ENCODE results near the gene OASL.
"Not testable (repeated sequence)": the region's sequence is repeated elsewhere in the genome, so short reads cannot be mapped to it uniquely, and the experiment has no call there.

Gene OASL, protein sequence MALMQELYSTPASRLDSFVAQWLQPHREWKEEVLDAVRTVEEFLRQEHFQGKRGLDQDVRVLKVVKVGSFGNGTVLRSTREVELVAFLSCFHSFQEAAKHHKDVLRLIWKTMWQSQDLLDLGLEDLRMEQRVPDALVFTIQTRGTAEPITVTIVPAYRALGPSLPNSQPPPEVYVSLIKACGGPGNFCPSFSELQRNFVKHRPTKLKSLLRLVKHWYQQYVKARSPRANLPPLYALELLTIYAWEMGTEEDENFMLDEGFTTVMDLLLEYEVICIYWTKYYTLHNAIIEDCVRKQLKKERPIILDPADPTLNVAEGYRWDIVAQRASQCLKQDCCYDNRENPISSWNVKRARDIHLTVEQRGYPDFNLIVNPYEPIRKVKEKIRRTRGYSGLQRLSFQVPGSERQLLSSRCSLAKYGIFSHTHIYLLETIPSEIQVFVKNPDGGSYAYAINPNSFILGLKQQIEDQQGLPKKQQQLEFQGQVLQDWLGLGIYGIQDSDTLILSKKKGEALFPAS

DNA sequence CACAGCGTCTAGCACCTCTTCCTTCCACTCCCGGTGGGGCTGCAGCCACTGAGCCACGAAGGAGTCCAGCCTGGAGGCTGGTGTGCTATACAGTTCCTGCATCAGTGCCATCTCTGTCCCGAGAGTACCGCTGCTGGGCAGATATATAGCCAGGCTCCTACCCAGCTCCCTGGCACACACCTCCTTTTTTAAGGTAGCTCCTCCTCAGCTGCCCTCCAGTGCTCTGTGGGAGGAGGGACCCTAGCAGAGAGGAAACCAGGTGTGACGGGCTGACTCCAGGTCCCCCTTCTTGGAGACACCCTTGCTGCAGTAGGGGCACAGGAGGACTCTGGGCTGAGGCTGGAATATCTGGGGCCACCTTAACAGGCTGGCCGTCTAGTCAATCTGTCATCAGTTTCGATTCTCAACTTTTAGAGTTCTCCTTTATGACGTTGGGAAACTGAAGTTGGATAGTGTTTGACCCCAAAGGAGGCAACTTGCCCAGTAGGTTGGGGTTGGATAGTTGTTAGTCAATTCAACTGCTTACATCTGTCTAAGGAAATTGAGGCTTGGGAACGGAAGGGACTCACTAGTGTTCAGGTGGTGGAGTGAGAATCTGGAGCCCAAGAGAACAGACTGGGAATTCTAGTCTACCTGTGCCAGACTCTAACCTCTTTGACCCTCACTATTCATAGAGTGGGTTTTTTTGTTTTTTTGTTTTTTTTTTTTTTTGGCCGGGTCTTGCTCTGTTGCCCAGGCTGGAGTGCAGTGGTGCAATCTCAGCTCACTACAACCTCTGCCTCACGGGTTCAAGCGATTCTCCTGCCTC lies at the start of gene OASL:
Gene OASL (minus strand): TSS at position 386 of the 808 bp plus-strand sequence. CDS start 275 bp downstream, at position 111.
- peak; percentile 84 for DNase-seq

DNA sequence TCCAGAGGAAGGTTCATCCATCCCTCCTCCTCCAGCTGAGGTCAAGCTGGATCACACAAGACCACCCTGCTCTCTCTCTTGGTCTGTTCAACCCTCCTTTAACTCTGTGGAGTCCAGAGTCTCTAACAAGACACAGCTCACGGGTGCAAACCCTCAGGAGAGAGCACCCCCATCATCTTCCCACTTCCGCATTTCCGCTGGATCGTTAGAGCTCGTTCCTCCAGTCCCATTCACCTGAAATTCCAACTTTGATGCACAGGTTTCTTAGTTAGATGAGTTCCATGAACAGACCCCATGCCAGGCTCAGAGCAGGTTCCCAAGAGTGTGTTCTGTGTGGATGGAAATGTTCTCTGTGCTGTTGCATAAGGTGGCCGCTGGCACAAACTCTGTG lies 49.1 kb upstream of the OASL start:
- DNase-seq, result no peak

DNA sequence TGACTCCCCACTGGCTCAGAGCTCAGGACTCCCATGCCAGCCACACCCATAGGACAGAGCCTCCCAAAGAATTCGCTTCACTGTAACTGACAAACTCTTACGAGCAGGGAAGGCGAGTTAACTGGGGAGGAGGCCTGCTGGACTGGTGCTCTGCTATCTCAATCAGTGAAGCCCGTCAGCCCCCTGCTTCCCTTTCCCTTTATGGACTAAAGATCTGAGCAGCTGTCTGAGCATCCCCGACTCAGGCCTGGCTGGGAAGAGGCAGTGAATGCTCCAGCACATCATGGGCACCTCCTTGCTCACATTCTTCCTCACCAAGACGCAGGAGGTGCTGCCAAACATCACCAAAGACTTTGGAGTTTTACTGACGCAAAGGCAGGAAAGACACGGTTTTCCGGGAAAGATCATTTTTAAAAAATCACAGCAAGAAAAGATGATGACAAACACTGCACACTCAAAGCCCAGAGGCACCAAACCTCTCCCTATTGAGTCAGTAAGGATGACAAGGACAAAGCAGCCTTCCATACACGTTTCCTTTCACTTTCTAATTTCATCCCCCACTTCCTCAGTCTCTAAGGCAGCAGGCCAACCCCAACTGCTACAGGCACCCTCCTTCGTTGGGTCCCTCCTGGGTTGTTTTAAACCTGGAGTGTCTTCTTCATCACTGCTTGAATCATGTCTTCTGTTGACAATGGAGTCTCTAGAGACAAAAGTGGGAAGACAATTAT lies 48.6 kb upstream of the OASL start:
- DNase-seq, result peak; percentile 14

DNA sequence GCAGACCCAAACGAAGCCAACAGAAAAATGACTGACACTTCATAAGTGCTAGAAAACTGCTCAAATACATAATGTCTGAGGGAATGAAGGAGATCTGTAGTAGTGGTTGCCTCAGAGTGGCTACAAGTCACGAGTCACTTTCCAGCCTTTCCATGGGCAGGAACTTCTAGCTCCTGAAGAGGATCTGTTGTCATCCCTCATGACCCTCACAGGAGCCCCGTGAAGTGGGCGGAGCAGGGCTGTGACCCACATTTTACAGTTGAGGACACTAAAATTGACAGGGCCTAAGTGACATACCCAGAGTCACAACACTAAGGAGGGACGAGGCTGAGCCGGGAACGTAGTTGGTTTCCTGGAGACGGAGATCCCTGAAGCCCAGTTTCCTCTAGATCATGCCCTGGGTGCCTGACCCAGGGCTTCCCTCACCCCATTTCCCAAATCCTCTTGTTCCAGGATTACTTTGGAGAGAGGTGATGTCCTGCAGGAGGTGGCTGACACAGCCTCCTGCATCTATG lies 47.8 kb upstream of the OASL start:
- DNase-seq, result no peak

DNA sequence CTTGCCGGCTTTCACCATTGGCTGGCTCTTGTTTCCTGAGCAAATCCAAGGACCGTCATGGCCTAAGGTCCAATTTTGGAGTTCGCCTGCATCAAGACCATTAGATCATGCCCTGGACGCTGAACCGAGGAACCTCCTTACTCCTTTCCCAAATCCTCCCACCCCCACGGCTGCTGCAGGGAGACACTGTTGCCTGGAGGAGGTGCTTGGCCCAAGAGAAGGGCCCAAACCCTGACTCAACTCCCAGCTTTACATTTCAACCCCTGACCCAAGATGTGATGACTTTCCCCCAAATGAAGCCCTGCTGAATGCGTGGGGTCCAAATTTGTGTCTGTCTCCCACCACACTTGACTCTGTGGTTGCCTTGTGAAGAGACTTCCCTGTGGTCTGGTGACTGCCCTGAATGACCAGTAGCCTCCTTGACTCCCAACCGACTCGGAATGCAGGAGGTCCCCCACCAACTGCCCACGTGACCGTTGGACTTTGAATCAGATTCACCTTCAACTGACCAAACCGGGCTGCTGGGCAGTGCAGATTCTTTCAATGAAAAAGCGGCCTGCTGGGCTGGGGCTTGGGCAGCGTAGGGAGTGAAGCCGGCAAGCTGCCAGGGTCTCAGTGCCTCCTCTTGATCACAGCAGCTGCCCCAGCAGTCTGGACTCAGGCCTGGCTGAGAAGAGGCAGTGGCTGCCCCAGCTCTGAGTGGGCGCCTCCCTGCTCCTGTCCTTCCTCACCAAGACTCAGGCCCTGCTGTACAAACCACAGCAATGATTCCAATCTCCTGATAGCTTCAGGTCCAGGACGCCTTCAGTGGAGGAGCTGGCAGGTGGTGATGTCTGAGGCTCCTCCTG lies 46.7 kb upstream of the OASL start:
- no peak for DNase-seq

DNA sequence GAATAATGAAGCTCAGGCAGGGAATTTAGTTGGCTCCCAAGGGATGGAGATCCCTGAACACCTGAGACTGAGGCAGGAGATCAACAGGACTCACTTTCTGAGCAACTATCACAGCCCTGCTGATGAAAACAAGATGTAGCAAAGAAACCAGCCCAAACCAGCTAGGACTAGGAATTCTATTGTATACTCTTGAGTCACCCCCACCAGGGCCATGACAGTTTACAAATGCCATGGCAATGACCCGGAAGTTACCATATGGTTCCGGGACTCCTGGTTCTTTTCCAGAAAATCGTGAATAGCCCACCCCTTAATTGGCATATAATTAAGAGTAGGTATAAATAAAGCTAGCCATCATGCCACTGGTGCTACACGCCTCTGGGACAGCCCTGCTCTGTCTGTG lies 46.0 kb upstream of the OASL start:
- DNase-seq, result no peak

DNA sequence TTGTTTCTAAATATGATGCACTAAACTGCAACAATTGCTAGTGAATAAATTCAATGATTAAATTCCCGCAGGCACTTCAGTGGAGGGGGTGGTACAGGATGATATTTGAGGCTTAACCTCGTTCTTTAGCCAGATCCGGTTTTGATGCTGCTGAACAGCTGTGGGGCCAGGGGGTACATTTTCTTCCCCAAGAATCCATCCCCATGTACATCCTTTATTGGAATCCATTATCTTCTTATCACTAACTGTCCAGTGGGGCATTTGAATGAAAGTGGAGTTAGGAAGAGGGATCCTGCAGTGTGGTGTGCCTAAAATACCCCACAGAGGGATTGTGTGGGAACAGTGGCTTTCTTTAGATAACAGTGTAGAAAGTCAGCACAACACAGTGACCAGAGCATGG lies 45.2 kb upstream of the OASL start:
- no peak for DNase-seq

DNA sequence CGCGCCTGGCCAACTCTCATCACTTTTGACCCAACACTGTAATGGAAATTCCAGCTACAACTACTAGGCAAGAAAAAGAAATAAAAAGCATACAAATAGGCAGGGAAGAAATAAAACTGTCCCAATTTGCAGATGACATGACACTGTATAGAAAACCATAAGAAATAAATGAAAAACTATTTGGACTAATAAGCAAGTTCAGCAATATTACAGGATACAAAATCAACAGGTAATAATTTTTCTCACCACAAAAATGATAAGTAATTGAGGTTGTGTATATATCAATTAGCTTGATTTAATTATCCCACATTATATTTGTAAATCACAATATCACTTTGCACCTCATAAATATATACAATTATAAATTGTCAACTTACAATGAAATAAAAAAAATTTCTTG lies 41.9 kb upstream of the OASL start:
- DNase-seq, result no peak

DNA sequence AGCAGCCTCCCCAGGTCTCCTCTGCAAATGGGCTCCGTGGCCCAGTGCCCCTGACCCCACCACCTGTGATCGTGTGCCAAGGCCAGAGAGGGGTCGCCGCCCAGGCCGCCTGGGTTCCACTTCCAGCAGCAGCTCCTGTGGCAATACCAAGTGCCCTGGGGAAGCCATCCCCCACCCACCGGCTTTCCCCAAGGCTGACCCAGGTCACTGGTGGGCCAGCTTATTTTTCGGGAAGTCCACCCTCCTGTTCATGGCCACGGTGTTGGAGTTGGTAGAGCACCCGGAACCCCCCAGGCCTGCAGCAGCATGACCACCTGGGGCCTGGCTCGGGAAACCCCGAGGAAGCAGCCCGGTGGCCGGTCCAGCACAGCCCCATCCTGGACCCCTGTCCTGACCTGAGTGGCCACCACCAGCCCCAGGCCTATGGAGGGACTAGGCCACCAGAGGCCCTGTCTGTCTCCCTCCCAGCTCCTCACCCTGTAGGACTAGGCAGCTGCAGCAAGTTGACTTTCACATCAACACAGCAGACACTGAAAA lies 40.8 kb upstream of the OASL start:
- no peak for DNase-seq

DNA sequence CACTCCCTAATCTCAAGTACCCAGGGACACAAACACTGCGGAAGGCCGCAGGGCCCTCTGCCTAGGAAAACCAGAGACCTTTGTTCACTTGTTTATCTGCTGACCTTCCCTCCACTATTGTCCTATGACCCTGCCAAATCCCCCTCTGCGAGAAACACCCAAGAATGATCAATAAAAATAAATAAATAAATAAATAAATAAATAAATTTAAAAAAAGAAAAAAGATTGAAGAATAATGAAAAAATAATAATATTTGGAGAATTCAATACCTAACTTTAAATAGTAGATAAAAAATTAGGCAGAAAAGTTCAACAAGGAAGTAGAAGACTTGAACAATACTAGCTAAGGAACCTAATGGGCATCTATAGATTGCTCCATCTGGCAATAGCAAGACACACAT lies 38.4 kb upstream of the OASL start:
- not testable (repeated sequence) for DNase-seq

DNA sequence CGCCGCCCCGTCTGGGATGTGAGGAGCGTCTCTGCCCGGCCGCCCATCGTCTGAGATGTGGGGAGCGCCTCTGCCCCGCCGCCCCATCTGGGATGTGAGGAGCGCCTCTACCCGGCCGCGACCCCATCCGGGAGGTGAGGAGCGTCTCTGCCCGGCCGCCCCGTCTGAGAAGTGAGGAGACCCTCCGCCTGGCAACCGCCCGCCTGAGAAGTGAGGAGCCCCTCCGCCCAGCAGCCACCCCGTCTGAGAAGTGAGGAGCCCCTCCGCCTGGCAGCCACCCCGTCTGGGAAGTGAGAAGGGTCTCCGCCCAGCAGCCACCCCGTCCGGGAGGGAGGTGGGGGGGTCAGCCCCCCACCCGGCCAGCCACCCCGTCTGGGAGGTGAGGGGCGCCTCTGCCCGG lies 36.9 kb upstream of the OASL start:
- DNase-seq, result not testable (repeated sequence)

DNA sequence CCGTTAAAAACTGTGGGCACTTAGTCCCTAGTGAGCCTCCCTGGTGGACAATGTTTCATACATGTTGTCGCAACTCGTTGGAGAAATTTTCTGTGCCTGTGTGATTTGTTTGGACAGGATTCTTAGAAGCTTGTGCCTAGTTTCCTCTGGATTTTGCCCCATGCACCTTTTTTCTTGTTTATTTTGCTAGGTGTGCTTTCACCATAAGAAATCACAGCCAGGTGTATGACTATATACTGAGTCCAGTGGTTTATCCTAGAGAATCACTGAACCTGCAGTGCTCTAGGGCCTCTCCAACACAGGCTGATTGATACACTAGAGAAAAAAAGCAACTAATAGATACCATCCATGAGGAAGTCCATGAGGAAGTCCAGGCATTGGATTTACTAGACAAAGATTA lies 33.1 kb upstream of the OASL start:
- no peak for DNase-seq

DNA sequence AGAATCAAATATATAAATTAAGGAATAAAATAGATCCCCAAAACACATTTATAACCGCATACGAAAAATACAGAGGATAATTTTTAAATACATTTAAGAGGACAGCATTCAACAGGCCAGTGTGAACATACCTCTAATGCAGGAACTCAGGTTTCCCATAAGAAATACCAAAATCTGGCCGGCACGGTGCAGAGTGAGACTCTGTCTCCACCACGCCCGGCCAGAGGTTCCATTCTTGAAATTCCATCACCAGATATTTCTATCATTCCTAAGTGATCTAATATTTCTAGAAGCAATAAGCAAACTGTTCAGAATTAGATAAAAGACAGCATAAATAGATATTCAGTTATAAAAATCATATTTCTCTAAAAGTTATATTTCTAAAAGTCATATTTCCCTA lies 30.2 kb upstream of the OASL start:
- DNase-seq, result no peak

DNA sequence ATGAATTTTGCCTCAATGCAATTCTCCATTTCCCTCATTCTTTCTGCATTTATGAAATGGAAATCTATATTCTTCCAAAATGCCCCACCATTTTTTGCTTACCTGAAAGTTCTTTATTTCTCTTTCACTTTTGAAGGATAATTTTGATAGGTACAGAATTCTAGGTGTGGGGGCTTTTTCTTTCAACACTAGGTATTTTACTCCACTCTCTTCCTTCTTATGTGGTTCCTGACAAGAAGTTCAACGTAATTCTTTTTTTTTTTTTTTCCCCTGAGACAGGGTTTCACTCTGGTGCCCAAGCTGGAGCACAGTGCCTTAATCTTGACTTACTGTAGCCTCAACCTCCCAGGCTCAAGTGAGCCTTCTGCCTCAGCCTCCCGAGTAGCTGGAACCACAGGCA lies 26.3 kb upstream of the OASL start:
- DNase-seq, result no peak

DNA sequence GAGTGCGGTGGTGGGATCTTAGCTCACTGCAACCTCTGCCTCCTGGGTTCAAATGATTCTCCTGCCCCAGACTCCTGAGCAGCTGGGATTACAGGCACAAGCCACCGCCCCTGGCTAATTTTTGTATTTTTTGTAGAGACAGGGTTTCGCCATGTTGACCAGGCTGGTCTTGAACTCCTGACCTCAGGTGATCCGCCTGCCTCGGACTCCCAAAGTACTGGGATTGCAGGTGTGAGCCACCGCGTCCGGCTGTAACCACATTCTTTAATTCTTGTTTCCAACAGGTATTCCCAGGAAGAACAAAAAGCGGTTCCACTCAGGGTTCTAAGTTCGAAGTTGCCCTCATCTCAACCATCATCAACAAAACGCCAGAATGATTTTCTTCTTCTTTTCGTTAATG lies 25.5 kb upstream of the OASL start:
- DNase-seq, result not testable (repeated sequence)

DNA sequence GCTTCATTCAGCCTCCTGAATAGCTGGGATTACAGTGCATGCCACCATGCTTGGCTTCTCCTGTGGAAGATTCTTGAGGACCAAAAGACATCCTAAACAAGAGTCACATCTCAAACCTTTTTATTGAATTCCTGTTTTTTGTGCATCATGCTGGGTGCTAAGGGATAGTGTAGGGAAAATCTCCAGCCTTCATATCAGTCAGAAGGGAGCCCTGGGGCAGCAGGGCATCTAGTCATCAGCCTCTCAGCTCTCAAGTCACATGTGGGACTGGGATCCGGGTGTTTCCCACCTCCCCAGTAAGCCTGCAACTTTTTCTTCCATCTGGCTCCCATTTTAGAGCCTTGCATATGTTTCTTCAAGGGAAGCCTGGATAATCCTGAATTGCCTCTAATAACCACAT lies 25.1 kb upstream of the OASL start:
- no peak for DNase-seq

DNA sequence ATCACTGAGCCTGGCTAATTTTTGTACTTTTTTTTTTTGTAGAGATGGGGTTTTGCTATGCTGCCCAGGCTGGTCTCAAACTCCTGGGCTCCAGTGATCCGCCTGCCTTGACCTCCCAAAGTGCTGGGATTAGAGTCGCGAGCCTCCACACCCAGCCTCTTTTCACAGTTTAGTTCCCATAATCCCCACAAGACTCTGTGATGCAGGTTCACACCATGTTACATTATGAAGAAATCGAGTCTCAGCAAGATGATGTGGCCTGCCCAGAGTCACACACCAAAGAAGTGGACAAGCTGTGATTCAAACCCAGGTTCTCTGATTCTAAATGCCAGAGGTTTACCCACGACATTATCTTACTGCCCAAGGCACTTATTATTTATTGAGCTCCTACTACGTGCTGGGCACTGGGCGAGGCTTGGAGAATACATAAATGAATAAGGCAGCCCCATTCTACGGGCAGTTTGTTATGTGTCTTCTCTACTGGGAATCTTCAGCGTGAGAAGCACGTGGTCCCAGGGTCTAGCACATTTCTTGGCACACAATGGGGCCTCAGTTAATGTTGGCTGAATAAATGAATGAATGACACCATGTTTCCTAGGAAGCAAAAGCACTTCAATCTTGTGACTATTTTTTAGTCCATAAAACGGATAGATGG lies 23.5 kb upstream of the OASL start:
- DNase-seq, result no peak

DNA sequence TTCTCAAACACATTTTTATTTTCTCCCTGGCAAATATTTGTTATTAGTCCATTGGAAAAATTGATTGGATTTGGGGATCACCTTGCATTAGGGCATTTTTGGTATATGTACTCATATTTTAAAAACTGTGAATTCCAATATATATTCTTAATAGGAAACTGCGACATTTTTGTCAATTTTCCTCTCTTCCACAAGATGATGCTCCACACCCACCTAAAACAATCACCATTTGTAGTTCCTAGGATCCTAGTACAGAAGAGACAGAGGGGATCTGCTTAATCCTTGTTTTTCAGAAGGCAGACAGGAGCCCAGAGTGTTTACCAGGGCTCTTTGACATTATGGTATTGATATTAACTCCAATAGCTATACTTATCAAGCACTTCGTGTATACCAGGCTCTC lies 22.8 kb upstream of the OASL start:
- peak; percentile 35 for DNase-seq

DNA sequence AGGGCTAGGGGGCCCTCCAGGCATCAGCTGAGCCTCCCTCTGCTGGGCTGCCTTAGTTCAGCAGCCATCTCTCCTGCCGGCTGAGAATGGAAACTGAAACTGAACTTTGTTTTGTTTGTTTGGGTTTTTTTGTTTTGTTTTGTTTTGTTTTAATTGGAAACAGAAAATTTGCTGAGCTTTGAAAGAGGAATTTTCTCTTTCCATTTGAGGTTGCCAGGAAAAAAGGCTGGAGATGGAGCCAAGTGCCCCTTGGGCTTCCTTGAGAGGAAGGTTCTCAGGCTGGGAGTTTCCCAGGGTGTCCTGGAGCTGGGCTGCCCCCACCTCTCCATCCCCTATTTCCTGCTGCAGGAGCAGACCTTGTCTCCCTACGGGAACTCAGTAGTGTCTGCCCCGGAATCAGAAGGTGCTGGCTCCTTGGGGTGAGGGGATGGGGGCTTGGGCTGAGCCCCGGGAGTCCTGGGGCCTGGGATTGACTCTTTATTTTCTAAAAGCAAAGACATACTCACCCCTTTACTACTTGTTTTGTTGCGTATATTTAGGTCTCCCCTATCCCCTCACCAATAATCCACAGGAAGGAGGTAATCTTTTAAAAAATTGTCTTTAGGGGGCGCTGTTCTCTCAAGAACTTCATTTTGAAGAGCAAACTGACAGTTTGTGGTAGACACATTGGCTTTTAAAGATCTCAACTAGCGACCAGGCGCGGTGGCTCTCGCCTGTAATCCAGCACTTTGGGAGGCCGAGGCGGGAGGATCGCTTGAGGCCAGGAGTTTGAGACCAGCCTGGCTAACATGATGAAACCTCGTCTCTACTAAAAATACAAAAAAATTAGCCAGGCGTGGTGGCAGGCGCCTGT lies 21.3 kb upstream of the OASL start:
- peak; percentile 69 for DNase-seq

Data from EL (cell line).